Suprapubic skin (tissue), 4 donors: ENCODE results near the gene SPAG9. TPM values are rescaled to one million over a fixed set of nuclear protein-coding genes. Genes with fewer than 3 reads are reported as not detected.

Experiments used
- DNase-seq, 2 donors: peaks; one replicate each; pipeline ENCODE4 v3.0.0-alpha.2; 2019; ENCODE audit warnings: low spot score in 2 of 2
- H3K27ac ChIP-seq: fragments of 200-600 bp; sonication (generic); one replicate; pipeline ENCODE4 v1.5.1; 2019
- H3K27me3 ChIP-seq: fragments of 200-600 bp; sonication (generic); one replicate; pipeline ENCODE4 v1.5.1; 2019
- H3K36me3 ChIP-seq: fragments of 200-600 bp; sonication (generic); one replicate; pipeline ENCODE4 v1.5.1; 2019
- H3K4me1 ChIP-seq: fragments of 200-600 bp; sonication (generic); one replicate; pipeline ENCODE4 v1.5.1; 2019
- H3K4me3 ChIP-seq: fragments of 200-600 bp; sonication (generic); one replicate; pipeline ENCODE4 v1.5.1; 2019; ENCODE audit warnings: mild to moderate bottlenecking
- H3K9me3 ChIP-seq: fragments of 200-600 bp; sonication (generic); one replicate; pipeline ENCODE4 v1.5.1; 2019
- CTCF ChIP-seq, 2 donors: fragments of 200-600 bp in 1 of 2; fragments of 450-650 bp in 1 of 2; sonication (generic) in 1 of 2; IDR thresholded peaks; one replicate each; pipeline ENCODE4 v1.5.1; 2016 to 2019; ENCODE audit warnings: antibody characterized with exemption in 2 of 2, mild to moderate bottlenecking in 1 of 2, moderate library complexity in 1 of 2
- EP300 ChIP-seq: sonication (generic); formaldehyde crosslinking; IDR thresholded peaks from one replicate; pipeline ENCODE4 v1.6.1; 2017; ENCODE audit warnings: antibody characterized with exemption
- POLR2A ChIP-seq, 2 donors: fragments of 450-650 bp; IDR thresholded peaks; one replicate each; pipeline ENCODE4 v1.6.1; 2017; ENCODE audit warnings: antibody characterized with exemption in 2 of 2, mild to moderate bottlenecking in 2 of 2, moderate library complexity in 2 of 2
- POLR2AphosphoS5 ChIP-seq, 3 donors: sonication (generic); formaldehyde crosslinking; IDR thresholded peaks; one replicate each; pipeline ENCODE4 v1.6.1; 2017; ENCODE audit warnings: antibody characterized with exemption in 3 of 3
- WGBS: methylation state at CpG from one replicate; pipeline ENCODE4 v1.1.5; 2018; 5-methylcytosine and 5-hydroxymethylcytosine counted together
- total RNA-seq, 4 donors: library from RNA; depleted of rRNA; stranded (reverse); fragments of >200 nt; gene quantifications; one replicate each; pipeline ENCODE4 v1.1.0, GENCODE V29; 2016

The SPAG9 gene
- total RNA-seq, 4 donors from 2014 or later = 68.8 to 176 (median 80.6) TPM

GRCh38 chr17:51032850-51033249 is 87.8 kb downstream of the SPAG9 start:
- TF ChIP-seq POLR2AphosphoS5 (IDR thresholded peaks at IDR 0.05) (no peak), CTCF (IDR thresholded peaks at IDR 0.05) (no peak)
- Histone ChIP-seq H3K9me3 (no peaks in the 10 kb centered on the region), H3K27me3 (no peaks in the 10 kb centered on the region), H3K4me1 (peaks cover 22% of the 10 kb centered on the region), H3K36me3 (peaks cover 4% of the 10 kb centered on the region), H3K4me3 (no peak overlapping the region), H3K27ac (no peak overlapping the region)
- WGBS = 92% methylated on average over 4 of the region's 4 CpGs
- no peak for DNase-seq

DNA sequence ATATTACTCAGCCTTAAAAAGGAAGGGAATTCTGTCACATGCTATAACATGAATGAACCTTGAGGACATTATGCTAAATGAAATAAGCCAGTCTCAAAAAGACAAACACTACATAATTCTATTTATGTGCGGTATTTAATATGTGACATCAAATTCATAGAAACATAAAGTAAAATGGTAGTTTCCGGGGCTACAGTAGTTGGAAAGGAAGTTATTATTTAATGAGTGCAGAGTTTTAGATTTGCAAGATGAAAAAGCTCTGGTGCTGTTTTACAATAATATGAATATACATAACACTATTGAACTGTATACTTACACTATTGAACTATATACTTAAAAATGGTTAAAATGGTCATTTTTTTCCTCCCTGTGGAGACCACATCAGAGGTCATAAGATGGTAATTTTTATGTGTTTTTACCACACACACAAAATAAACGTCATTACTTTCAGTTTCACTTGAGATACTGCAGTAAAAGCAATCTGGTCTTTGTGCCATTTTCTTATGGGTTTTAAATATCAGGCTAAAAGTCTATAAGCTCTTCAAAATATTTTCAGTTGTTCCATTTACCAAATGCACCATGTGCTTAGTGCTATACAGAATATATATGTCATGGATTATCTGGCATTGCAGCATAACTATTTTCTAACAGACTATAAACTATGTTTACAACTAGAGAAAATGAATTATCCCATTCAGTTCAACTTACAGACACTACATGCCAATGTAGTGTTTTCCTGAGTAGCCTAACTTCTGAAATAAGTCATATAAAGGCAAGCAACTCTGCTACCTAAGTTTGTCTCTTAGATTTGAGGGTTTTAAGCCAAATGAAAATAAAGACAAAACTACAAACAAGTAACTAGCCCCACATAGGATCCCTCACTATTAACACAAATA is 90.9 kb downstream of the SPAG9 start:
- no peak for DNase-seq
- H3K4me1 ChIP-seq = peaks cover 12% of the 10 kb centered on the region
- H3K9me3 ChIP-seq = no peaks in the 10 kb centered on the region
- H3K4me3 ChIP-seq = no peak overlapping the region
- H3K27me3 ChIP-seq = no peaks in the 10 kb centered on the region
- no peak overlapping the region for H3K27ac ChIP-seq
- H3K36me3 ChIP-seq = peaks cover 4% of the 10 kb centered on the region
- WGBS = 32% methylated on average over 3 of the region's 3 CpGs
- TF ChIP-seq POLR2AphosphoS5 (IDR thresholded peaks at IDR 0.05) (no peak), POLR2A (IDR thresholded peaks at IDR 0.05) (no peak), CTCF (IDR thresholded peaks at IDR 0.05) (no peak), EP300 (no peak)

- TF ChIP-seq CTCF (IDR thresholded peaks at IDR 0.05) (no peak), EP300 (no peak), POLR2AphosphoS5 (IDR thresholded peaks at IDR 0.05) (no peak), POLR2A (IDR thresholded peaks at IDR 0.05) (no peak)
- peaks cover 4% of the 10 kb centered on the region for H3K36me3 ChIP-seq
- H3K27me3 ChIP-seq = no peaks in the 10 kb centered on the region
- H3K4me1 ChIP-seq = peaks cover 12% of the 10 kb centered on the region
- no peak overlapping the region for H3K27ac ChIP-seq
- H3K4me3 ChIP-seq = no peak overlapping the region
- DNase-seq = no peak
- WGBS = 78% methylated on average over 1 of the region's 1 CpG
- no peaks in the 10 kb centered on the region for H3K9me3 ChIP-seq
Observed at GRCh38 chr17:51029142-51029541, 91.5 kb downstream of the SPAG9 start.

- H3K9me3 ChIP-seq = no peaks in the 10 kb centered on the region
- 93% methylated on average over 1 of the region's 1 CpG for WGBS
- H3K4me1 ChIP-seq = peaks cover 12% of the 10 kb centered on the region
- no peak overlapping the region for H3K4me3 ChIP-seq
- TF ChIP-seq POLR2A (IDR thresholded peaks at IDR 0.05) (no peak), CTCF (IDR thresholded peaks at IDR 0.05) (no peak), EP300 (no peak), POLR2AphosphoS5 (IDR thresholded peaks at IDR 0.05) (no peak)
- H3K27ac ChIP-seq = no peak overlapping the region
- peaks cover 4% of the 10 kb centered on the region for H3K36me3 ChIP-seq
- no peak for DNase-seq
- no peaks in the 10 kb centered on the region for H3K27me3 ChIP-seq
Observed at GRCh38 chr17:51028176-51028863, 92.3 kb downstream of the SPAG9 start.

DNA sequence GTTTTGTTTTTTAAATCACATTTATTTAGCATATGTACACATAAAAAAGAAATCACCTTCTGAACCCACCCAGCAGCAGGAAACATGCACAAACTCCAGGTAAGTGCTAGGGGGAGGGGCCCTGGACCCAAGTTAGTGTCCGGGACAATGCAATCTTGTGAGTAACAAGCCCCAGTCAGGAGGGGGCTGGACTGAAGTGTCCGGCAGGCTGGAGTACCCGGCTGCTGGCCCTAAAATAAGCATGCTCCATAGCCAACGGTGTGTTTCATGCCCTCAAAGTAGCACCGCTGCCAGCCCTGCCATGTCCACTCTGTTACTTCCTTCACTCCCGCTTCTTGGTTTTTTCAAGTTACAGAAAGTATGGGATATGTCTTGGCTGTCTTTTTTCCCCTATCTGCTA is 102.1 kb downstream of the SPAG9 start:
- H3K27me3 ChIP-seq = no peaks in the 10 kb centered on the region
- no peaks in the 10 kb centered on the region for H3K9me3 ChIP-seq
- no peak overlapping the region for H3K4me3 ChIP-seq
- H3K4me1 ChIP-seq = no peaks in the 10 kb centered on the region
- 91% methylated on average over 6 of the region's 6 CpGs for WGBS
- peaks cover 58% of the 10 kb centered on the region for H3K36me3 ChIP-seq
- no peak for TF ChIP-seq EP300
- TF ChIP-seq POLR2AphosphoS5 (IDR thresholded peaks at IDR 0.05) = no peak
- no peak for TF ChIP-seq CTCF (IDR thresholded peaks at IDR 0.05)
- no peak for TF ChIP-seq POLR2A (IDR thresholded peaks at IDR 0.05)
- H3K27ac ChIP-seq = no peak overlapping the region
- DNase-seq = no peak
